Measurements from ENCODE around the gene ACSM3.

ACSM3 gene

GRCh38 chr16:20839504-20839903, 75.7 kb downstream of the ACSM3 start:
- Histone ChIP-seq H3K4me1 (ENCODE audit: insufficient read depth, low read length) (no peaks in the 10 kb centered on the region), H3K9ac (ENCODE audit: low read depth, low read length) (no peak overlapping the region), H3K9me3 (ENCODE audit: control insufficient read depth, insufficient read depth, low read length) (peaks cover 3% of the 10 kb centered on the region; the same call in 1 of the 2 replicates), H3K36me3 (ENCODE audit: insufficient read depth, low read length) (no peaks in the 10 kb centered on the region; the same call in 1 of the 2 replicates)

- no peaks in the 10 kb centered on the region for H3K4me1 ChIP-seq (ENCODE audit: insufficient read depth, low read length)
- no peaks in the 10 kb centered on the region for H3K9me3 ChIP-seq (ENCODE audit: control insufficient read depth, insufficient read depth, low read length)
- no peaks in the 10 kb centered on the region; the same call in 1 of the 2 replicates for H3K36me3 ChIP-seq (ENCODE audit: insufficient read depth, low read length)
- H3K9ac ChIP-seq (ENCODE audit: low read depth, low read length): no peak overlapping the region
These were observed 80.2 kb downstream of the ACSM3 start for GRCh38 chr16:20844054-20844453.

GRCh38 chr16:20844588-20844987, 80.8 kb downstream of the ACSM3 start:
- Histone ChIP-seq H3K9me3 (ENCODE audit: control insufficient read depth, insufficient read depth, low read length) (no peaks in the 10 kb centered on the region), H3K36me3 (ENCODE audit: insufficient read depth, low read length) (no peaks in the 10 kb centered on the region; the same call in 1 of the 2 replicates), H3K4me1 (ENCODE audit: insufficient read depth, low read length) (no peaks in the 10 kb centered on the region), H3K9ac (ENCODE audit: low read depth, low read length) (no peak overlapping the region)

GRCh38 chr16:20846030-20846429, 82.2 kb downstream of the ACSM3 start:
- H3K9ac ChIP-seq (ENCODE audit: low read depth, low read length): no peak overlapping the region
- H3K9me3 ChIP-seq (ENCODE audit: control insufficient read depth, insufficient read depth, low read length): no peaks in the 10 kb centered on the region
- H3K4me1 ChIP-seq (ENCODE audit: insufficient read depth, low read length): no peaks in the 10 kb centered on the region
- no peaks in the 10 kb centered on the region; the same call in 1 of the 2 replicates for H3K36me3 ChIP-seq (ENCODE audit: insufficient read depth, low read length)

- Histone ChIP-seq H3K36me3 (ENCODE audit: insufficient read depth, low read length) (no peaks in the 10 kb centered on the region; the same call in 1 of the 2 replicates), H3K4me1 (ENCODE audit: insufficient read depth, low read length) (no peaks in the 10 kb centered on the region)
These were observed 82.7 kb downstream of the ACSM3 start for GRCh38 chr16:20846551-20846950.

More at GRCh38 chr16:20846551-20846950, 82.7 kb downstream of the ACSM3 start:
- Histone ChIP-seq H3K9me3 (ENCODE audit: control insufficient read depth, insufficient read depth, low read length) (no peaks in the 10 kb centered on the region), H3K9ac (ENCODE audit: low read depth, low read length) (no peak overlapping the region)

All from ES-I3 (cell line).